Testis (tissue), 2 donors: ENCODE data around the gene TAX1BP3.
"Not testable (repeated sequence)": the region's sequence is repeated elsewhere in the genome, so short reads cannot be mapped to it uniquely, and the experiment has no call there.

Source experiments
- POLR2A ChIP-seq: fragments of 450-650 bp; IDR thresholded peaks from one replicate; pipeline ENCODE4 v1.6.1; 2017; ENCODE audit warnings: antibody characterized with exemption, mild to moderate bottlenecking, moderate library complexity
- TF ChIP-seq, protein P1 (sequence below), 3 experiments: fragments of 450-650 bp in 2 of 3; fragments of 200-600 bp in 1 of 3; sonication (generic) in 1 of 3; IDR thresholded peaks; one replicate each; pipeline ENCODE4 v1.5.1; 2016 to 2019; ENCODE audit warnings: antibody characterized with exemption in 3 of 3, mild to moderate bottlenecking in 2 of 3, moderate library complexity in 1 of 3

DNA sequence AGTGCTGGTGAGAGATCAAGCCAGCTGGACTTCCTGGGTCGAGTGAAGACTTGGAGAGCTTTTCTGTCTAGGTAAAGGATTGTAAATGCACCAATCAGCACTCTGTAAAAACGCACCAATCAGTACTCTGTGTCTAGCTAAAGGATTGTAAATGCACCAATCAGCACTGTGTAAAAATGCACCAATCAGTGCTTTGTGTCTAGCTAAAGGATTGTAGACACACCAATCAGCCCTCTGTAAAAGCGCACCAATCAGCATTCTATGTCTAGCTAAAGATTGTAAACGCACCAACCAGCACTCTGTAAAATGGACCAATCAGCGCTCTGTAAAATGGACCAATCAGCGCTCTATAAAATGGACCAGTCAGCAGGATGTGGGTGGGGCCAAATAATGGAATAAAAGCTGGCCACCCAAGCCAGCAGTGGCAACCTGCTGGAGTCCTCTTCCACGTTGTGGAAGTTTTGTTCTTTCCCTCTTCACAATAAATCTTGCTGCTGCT lies 33.7 kb upstream of the TAX1BP3 start:
- TF ChIP-seq, protein P1, sequence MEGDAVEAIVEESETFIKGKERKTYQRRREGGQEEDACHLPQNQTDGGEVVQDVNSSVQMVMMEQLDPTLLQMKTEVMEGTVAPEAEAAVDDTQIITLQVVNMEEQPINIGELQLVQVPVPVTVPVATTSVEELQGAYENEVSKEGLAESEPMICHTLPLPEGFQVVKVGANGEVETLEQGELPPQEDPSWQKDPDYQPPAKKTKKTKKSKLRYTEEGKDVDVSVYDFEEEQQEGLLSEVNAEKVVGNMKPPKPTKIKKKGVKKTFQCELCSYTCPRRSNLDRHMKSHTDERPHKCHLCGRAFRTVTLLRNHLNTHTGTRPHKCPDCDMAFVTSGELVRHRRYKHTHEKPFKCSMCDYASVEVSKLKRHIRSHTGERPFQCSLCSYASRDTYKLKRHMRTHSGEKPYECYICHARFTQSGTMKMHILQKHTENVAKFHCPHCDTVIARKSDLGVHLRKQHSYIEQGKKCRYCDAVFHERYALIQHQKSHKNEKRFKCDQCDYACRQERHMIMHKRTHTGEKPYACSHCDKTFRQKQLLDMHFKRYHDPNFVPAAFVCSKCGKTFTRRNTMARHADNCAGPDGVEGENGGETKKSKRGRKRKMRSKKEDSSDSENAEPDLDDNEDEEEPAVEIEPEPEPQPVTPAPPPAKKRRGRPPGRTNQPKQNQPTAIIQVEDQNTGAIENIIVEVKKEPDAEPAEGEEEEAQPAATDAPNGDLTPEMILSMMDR (IDR thresholded peaks at IDR 0.05): not testable (repeated sequence)
- not testable (repeated sequence) for TF ChIP-seq POLR2A
